ENCODE results near the gene CREBBP. TPM values are rescaled to one million over a fixed set of nuclear protein-coding genes. Genes with fewer than 3 reads are reported as not detected.

The CREBBP gene
- total RNA-seq, 2 donors from 2014 or later, result 65.0 to 103 TPM

DNA sequence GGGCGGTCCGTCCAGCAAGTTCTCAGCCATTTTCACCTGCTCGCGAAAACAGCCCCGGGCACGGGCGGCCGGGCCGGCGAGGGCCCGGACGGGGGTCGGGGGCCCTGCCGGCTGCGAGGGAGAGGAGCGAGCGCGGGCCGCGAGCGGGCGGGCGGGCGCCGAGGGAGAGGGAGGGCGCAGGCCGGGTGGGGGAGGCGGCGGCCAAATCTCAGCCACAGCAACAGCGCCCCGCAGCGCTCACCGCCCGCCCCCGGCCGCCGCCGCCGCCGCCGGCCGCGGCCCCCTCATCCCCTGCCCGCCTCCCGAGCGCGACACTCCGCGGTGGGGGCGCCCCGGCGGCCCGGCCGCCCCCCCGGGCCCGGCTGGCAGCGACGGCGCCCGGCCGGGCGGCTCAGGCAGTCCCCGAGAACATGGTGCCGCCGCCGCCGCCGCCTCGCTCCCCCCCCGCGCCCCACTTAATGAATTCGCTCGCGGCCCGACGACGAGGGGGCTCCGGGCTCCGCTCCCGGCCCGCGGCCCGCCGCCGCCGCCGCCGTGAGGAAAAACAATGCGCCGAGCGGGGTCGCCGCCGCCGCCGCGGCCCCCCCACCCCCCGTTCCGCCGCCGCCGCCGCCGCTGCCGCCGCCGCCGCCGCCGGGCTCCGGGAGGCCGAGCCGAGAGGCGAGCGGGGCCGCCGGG, 487 bp downstream of the CREBBP start:
- TF ChIP-seq, protein P1, sequence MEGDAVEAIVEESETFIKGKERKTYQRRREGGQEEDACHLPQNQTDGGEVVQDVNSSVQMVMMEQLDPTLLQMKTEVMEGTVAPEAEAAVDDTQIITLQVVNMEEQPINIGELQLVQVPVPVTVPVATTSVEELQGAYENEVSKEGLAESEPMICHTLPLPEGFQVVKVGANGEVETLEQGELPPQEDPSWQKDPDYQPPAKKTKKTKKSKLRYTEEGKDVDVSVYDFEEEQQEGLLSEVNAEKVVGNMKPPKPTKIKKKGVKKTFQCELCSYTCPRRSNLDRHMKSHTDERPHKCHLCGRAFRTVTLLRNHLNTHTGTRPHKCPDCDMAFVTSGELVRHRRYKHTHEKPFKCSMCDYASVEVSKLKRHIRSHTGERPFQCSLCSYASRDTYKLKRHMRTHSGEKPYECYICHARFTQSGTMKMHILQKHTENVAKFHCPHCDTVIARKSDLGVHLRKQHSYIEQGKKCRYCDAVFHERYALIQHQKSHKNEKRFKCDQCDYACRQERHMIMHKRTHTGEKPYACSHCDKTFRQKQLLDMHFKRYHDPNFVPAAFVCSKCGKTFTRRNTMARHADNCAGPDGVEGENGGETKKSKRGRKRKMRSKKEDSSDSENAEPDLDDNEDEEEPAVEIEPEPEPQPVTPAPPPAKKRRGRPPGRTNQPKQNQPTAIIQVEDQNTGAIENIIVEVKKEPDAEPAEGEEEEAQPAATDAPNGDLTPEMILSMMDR (IDR thresholded peaks at IDR 0.05), result no peak
- Histone ChIP-seq H3K27me3 (replicated peaks; ENCODE audit: insufficient read depth) (no peaks in the 10 kb centered on the region), H3K4me1 (ENCODE audit: control insufficient read depth in 1 of 2, low read depth in 2 of 2) (peaks cover 26 to 33% of the 10 kb centered on the region in 2 donors), H3K36me3 (no peaks in the 10 kb centered on the region), H3K4me3 (peak overlapping the region; percentile 95), H3K27ac (peak overlapping the region; percentile 47 to 58), H3K9me3 (no peaks in the 10 kb centered on the region)
- peak; percentile 70 for ATAC-seq (ENCODE audit: insufficient number of reproducible peaks, low FRiP score, low read depth)
- DNase-seq (ENCODE audit: low spot score), result no peak

DNA sequence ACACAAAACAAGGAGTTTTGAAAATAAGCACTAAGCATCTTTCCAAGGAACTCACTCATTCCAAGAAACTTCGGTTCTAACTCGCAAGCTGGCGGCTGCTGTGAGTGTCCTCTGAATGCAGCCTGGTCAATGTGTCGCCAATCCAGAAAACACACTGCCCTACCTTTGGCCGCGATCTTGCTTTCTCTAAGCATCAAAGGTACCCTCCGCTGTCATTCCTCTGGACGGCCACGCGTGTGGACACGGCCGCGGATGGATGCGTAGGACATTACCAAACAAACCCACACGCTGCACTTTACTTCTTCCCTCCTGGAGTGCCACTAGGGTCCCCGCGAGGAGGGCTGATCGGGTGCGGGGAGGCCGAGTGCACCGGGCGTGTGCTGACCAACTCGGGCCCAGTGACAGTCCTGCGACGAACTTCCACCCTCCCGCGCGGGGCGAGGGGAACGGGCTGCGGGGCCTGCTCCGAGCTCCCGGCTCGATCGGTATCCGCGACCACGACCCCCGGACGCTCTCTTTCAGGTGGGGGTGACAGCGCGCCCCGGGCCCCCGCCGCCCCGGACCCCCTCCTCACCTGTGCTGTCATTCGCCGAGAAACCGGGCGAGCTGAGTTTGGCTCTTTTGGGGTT, 1.1 kb downstream of the CREBBP start:
- Histone ChIP-seq H3K9me3 (no peaks in the 10 kb centered on the region), H3K4me1 (ENCODE audit: control insufficient read depth in 1 of 2, low read depth in 2 of 2) (peaks cover 33 to 39% of the 10 kb centered on the region in 2 donors), H3K27ac (peak overlapping the region; percentile 47 to 50), H3K4me3 (peak overlapping the region; percentile 95), H3K36me3 (no peaks in the 10 kb centered on the region), H3K27me3 (replicated peaks; ENCODE audit: insufficient read depth) (no peaks in the 10 kb centered on the region)
- TF ChIP-seq, protein P1 (IDR thresholded peaks at IDR 0.05), result no peak
- DNase-seq (ENCODE audit: low spot score), result no peak
- ATAC-seq (ENCODE audit: insufficient number of reproducible peaks, low FRiP score, low read depth), result no peak

DNA sequence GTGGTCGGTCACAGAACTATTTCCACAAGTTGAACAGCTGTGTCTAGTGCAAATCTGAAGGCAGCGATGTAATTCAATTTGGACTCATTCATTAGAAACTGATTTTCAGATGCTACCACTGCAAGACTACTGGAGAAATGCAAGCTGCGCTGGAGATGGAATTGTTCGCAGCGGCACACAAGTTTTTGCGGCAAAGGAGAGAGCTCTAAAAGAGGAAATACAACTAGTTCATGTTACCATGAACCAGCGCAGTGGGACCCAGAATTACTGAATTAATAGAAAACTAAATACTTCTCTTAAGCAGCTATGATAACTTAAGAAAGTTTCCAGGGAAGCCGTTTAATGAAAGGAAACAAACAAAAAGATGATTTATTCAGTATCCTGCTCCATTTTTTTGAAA, 1.9 kb downstream of the CREBBP start:
- ATAC-seq (ENCODE audit: insufficient number of reproducible peaks, low FRiP score, low read depth), result no peak
- peaks cover 38 to 47% of the 10 kb centered on the region in 2 donors for H3K4me1 ChIP-seq (ENCODE audit: control insufficient read depth in 1 of 2, low read depth in 2 of 2)
- H3K4me3 ChIP-seq, result peak overlapping the region; percentile 95
- TF ChIP-seq, protein P1 (IDR thresholded peaks at IDR 0.05), result no peak
- H3K36me3 ChIP-seq, result no peaks in the 10 kb centered on the region
- no peak overlapping the region for H3K27ac ChIP-seq
- no peaks in the 10 kb centered on the region for H3K27me3 ChIP-seq (replicated peaks; ENCODE audit: insufficient read depth)
- DNase-seq (ENCODE audit: low spot score), result no peak
- H3K9me3 ChIP-seq, result no peaks in the 10 kb centered on the region

DNA sequence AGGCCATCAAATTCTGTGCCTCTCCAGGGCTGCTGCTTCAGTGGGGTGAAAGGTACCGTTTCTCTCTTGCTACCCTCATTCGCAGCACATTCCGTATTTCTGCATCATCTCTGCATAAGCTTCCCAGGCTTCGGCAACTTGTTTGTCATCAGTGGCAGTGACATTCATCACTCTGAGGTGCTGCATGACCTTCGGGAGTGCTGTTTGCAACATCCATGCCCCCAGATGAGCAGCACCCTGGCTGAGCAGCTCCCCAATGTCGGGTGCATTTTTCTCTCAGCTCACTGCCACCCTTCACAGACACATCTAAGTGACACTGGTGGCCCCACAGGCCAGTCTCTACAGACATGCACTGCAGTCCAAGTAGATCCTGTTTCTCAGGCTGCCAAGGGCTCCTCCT, 3.8 kb downstream of the CREBBP start:
- H3K27me3 ChIP-seq (replicated peaks; ENCODE audit: insufficient read depth), result no peaks in the 10 kb centered on the region
- no peaks in the 10 kb centered on the region for H3K9me3 ChIP-seq
- ATAC-seq (ENCODE audit: insufficient number of reproducible peaks, low FRiP score, low read depth) (no peak), DNase-seq (ENCODE audit: low spot score) (no peak)
- peaks cover 52 to 66% of the 10 kb centered on the region in 2 donors for H3K4me1 ChIP-seq (ENCODE audit: control insufficient read depth in 1 of 2, low read depth in 2 of 2)
- no peaks in the 10 kb centered on the region for H3K36me3 ChIP-seq
- no peak overlapping the region for H3K27ac ChIP-seq
- TF ChIP-seq, protein P1 (IDR thresholded peaks at IDR 0.05), result no peak
- peak overlapping the region; percentile 95 for H3K4me3 ChIP-seq

DNA sequence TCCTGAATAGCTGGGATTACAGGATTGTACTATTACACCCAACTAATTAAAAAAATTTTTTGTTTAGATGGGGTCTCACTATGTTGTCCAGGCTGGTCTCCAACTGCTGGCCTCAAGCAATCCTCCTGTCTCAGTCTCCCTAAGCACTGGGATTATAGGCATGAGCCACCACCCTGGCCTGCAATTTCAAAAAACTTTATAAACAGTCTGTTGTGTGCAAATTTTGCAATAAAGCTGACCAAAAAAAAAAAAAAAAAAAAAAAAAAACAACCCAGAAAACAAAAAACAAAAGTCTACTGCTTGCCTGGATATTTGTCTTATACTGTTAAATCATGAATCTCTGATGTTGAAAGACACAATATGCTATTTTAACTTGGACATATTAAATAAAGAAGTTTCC, 4.4 kb downstream of the CREBBP start:
- Histone ChIP-seq H3K9me3 (no peaks in the 10 kb centered on the region), H3K27me3 (replicated peaks; ENCODE audit: insufficient read depth) (no peaks in the 10 kb centered on the region), H3K4me1 (ENCODE audit: control insufficient read depth in 1 of 2, low read depth in 2 of 2) (peaks cover 55 to 71% of the 10 kb centered on the region in 2 donors), H3K27ac (no peak overlapping the region), H3K4me3 (no peak overlapping the region), H3K36me3 (no peaks in the 10 kb centered on the region)
- DNase-seq (ENCODE audit: low spot score), result no peak
- TF ChIP-seq, protein P1 (IDR thresholded peaks at IDR 0.05), result no peak
- no peak for ATAC-seq (ENCODE audit: insufficient number of reproducible peaks, low FRiP score, low read depth)

Measured in thoracic aorta (tissue), 2 donors.